K562 (cell line): ENCODE results near the gene JKAMP. TPM values are rescaled to one million over a fixed set of nuclear protein-coding genes. Genes with fewer than 3 reads are reported as not detected.

Experiments used
- ATAC-seq: fragments of 200-7000 bp; cut with Tn5 transposase; 3 replicates; pipeline ENCODE4 v1.9.1; 2020; ENCODE audit warnings: moderate library complexity
- BruUV-seq: library from RNA; stranded (reverse); fragments of 400-500 nt; replicated peaks from 2 replicates; lab custom pipeline; 2021; lab: Mats Ljungman, UMichigan
- CTCF ChIA-PET: fragments of 300-600 bp; formaldehyde crosslinking; extraction: SDS; loops from one replicate; lab custom pipeline; 2021; ENCODE audit warnings: low intra/inter-chr PET ratio; lab: Yijun Ruan, JAX
- POLR2A ChIA-PET: fragments of 300-600, 350-650 bp; sonication (Branson Sonifier 250); formaldehyde crosslinking; extraction: SDS; loops from one replicate; lab custom pipeline; 2021; ENCODE audit warnings: antibody characterized with exemption, inconsistent platforms; lab: Yijun Ruan, JAX
- DNase-seq, 4 experiments: peaks; one replicate each; pipeline versions ENCODE4 v3.0.0 to v3.0.0-alpha.2; 2011 to 2018; ENCODE audit warnings: low spot score in 3 of 4, mixed read lengths in 3 of 4; ENCODE audit errors: extremely low read depth in 1 of 4
- FAIRE-seq: peaks from 2 replicates; lab custom pipeline; 2011; peaks lifted over from hg19 to GRCh38; lab: Jason Lieb, UNC
- H2AFZ ChIP-seq: 2 replicates; pipeline ENCODE4 v1.6.0; 2011; ENCODE audit warnings: low read depth, low read length, control low read depth, inconsistent platforms
- H3K27ac ChIP-seq: fragments of 200-600 bp; 3 replicates; pipeline ENCODE4 v1.8.0; 2011; ENCODE audit warnings: low read depth, mild to moderate bottlenecking, control low read depth, inconsistent platforms, low read length, moderate library complexity, mixed read lengths; ENCODE audit errors: extremely low read depth
- H3K27me3 ChIP-seq, 2 experiments: fragments of 300-600 bp in 1 of 2; 2 replicates in 1 of 2; 3 replicates in 1 of 2; pipeline versions ENCODE4 v1.6.0 to v1.8.0; 2011; ENCODE audit warnings: inconsistent platforms in 2 of 2, low read length in 2 of 2, mild to moderate bottlenecking in 1 of 2, mixed read lengths in 1 of 2, moderate library complexity in 1 of 2; ENCODE audit not compliant: control insufficient read depth in 2 of 2, insufficient read depth in 2 of 2
- H3K36me3 ChIP-seq: fragments of 300-600 bp; 3 replicates; pipeline ENCODE4 v1.8.0; 2011; ENCODE audit warnings: mild to moderate bottlenecking, low read length, inconsistent platforms; ENCODE audit not compliant: control insufficient read depth, insufficient read depth
- H3K4me1 ChIP-seq, 2 experiments: fragments of 200-600 bp in 1 of 2; replicated peaks in 1 of 2; 2 replicates in 1 of 2; 3 replicates in 1 of 2; pipeline versions ENCODE4 v1.5.1 to v1.8.0; 2011; ENCODE audit warnings: inconsistent platforms in 2 of 2, low read length in 2 of 2, mild to moderate bottlenecking in 1 of 2, mixed read lengths in 1 of 2, moderate library complexity in 1 of 2; ENCODE audit not compliant: control insufficient read depth in 2 of 2, insufficient read depth in 2 of 2
- H3K4me2 ChIP-seq: 2 replicates; pipeline ENCODE4 v1.6.1; 2011; ENCODE audit warnings: low read length, control low read depth, inconsistent platforms, mixed read lengths; ENCODE audit not compliant: insufficient read depth
- H3K4me3 ChIP-seq: fragments of 200-600 bp; sonication (generic), shearing (Covaris generic); 2 replicates; pipeline ENCODE4 v1.5.1; 2016; ENCODE audit warnings: control low read depth, inconsistent platforms
- H3K79me2 ChIP-seq: fragments of 200-600 bp; 3 replicates; pipeline ENCODE4 v1.8.0; 2011; ENCODE audit warnings: low read length, inconsistent platforms; ENCODE audit not compliant: control insufficient read depth, insufficient read depth
- H3K9ac ChIP-seq, 2 experiments: 2 replicates each; pipeline versions ENCODE4 v1.6.0 to v1.6.1; 2011; ENCODE audit warnings: low read depth in 2 of 2, low read length in 2 of 2, control low read depth in 1 of 2, inconsistent platforms in 1 of 2, mild to moderate bottlenecking in 1 of 2, mixed read lengths in 1 of 2; ENCODE audit not compliant: insufficient read depth in 1 of 2
- H3K9me1 ChIP-seq: one replicate; pipeline ENCODE4 v1.6.0; 2011; ENCODE audit warnings: inconsistent platforms, mild to moderate bottlenecking, low read length, moderate library complexity; ENCODE audit not compliant: control insufficient read depth, insufficient read depth
- H3K9me3 ChIP-seq: replicated peaks from 2 replicates; pipeline ENCODE4 v1.5.1; 2011; ENCODE audit warnings: low read depth, low read length, inconsistent platforms; ENCODE audit not compliant: control insufficient read depth, insufficient read depth
- H4K20me1 ChIP-seq: replicated peaks from 2 replicates; pipeline ENCODE4 v1.6.1; 2011; ENCODE audit warnings: low read length, inconsistent platforms, mixed read lengths; ENCODE audit not compliant: control insufficient read depth, insufficient read depth
- E2F5 ChIP-seq: sonication (generic); formaldehyde crosslinking; IDR thresholded peaks from 2 replicates; pipeline ENCODE4 v1.8.0; 2022; ENCODE audit warnings: mild to moderate bottlenecking, missing genetic modification reagents
- JUN ChIP-seq, 2 experiments: sonication (generic) in 1 of 2; formaldehyde crosslinking in 1 of 2; IDR thresholded peaks; 2 replicates each; pipeline versions ENCODE4 v1.6.1 to v1.8.0; 2012 to 2022; ENCODE audit warnings: borderline replicate concordance in 2 of 2, mild to moderate bottlenecking in 2 of 2, improper control_type of control experiment in 1 of 2, low read depth in 1 of 2, low read length in 1 of 2, missing genetic modification reagents in 1 of 2
- NCOA1 ChIP-seq: fragments of 450-650 bp; IDR thresholded peaks from 2 replicates; pipeline ENCODE4 v1.6.1; 2016; ENCODE audit warnings: low read depth
- NFIC ChIP-seq: fragments of 450-650 bp; IDR thresholded peaks from 2 replicates; pipeline ENCODE4 v1.6.1; 2017; ENCODE audit warnings: mild to moderate bottlenecking, inconsistent platforms
- RAD21 ChIP-seq, 2 experiments: fragments of 250-450 bp in 1 of 2; fragments of 450-650 bp in 1 of 2; sonication (Bioruptor Pico) in 1 of 2; formaldehyde crosslinking in 1 of 2; IDR thresholded peaks in 1 of 2; conservative IDR thresholded peaks in 1 of 2; 2 replicates each; pipeline versions ENCODE4 v1.4.0 to v1.8.0; 2020 to 2022; ENCODE audit warnings: mild to moderate bottlenecking in 2 of 2, moderate library complexity in 1 of 2
- ZNF717 ChIP-seq: fragments of 250-450 bp; sonication (Bioruptor Pico); IDR thresholded peaks from 2 replicates; pipeline ENCODE4 v1.5.0; 2021
- WGBS: fragments of 100-300 bp; shearing (Covaris generic); methylation state at CpG from one replicate; pipeline ENCODE4 v1.1.6; 2016; ENCODE audit warnings: low coverage, mixed read lengths; ENCODE audit not compliant: insufficient coverage; ENCODE audit errors: missing lambda C conversion rate; 5-methylcytosine and 5-hydroxymethylcytosine counted together
- in situ Hi-C: fragments of 300-500 bp; cut with MboI; formaldehyde crosslinking; loops from 4 replicates; pipeline ENCODE4 v1.15.0; 2018; ENCODE audit warnings: inconsistent platforms, mixed read lengths
- intact Hi-C: fragments of 100-400 bp; cut with micrococcal nuclease; formaldehyde crosslinking; loops from 2 replicates; pipeline ENCODE4 v1.14.2; 2022
- polyA plus RNA-seq, 8 experiments: library from polyadenylated mRNA; depleted of rRNA in 4 of 8; stranded (reverse) in 5 of 8; unstranded in 3 of 8; fragments of >200 nt; fragmentation: Nextera tagmentation in 2 of 8; fragmentation: Illumina TruSeq in 1 of 8; extraction: Ambion mirVana in 2 of 8; extraction: Trizol in 1 of 8; gene quantifications; 2 replicates each; pipeline versions ENCODE4 v1.2.1 to v1.2.3, GENCODE V29; 2011 to 2014; ENCODE audit warnings: inconsistent platforms in 1 of 8, missing spikeins in 1 of 8
- total RNA-seq, 7 experiments: library from RNA; depleted of rRNA in 6 of 7; stranded (reverse); fragments of >200 nt in 6 of 7; fragmentation: Illumina TruSeq in 2 of 7; extraction: Trizol in 2 of 7; gene quantifications; 2 replicates each; pipeline versions ENCODE4 v1.2.1 to v1.2.3, GENCODE V29; 2011 to 2021; ENCODE audit warnings: low replicate concordance in 1 of 7
- TF ChIP-seq, protein P1 (sequence below): fragments of 450-650 bp; formaldehyde crosslinking; IDR thresholded peaks from 2 replicates; pipeline ENCODE4 v1.4.0; 2020; ENCODE audit warnings: mild to moderate bottlenecking
- TF ChIP-seq, protein P2 (sequence below), 3 experiments: IDR thresholded peaks in 2 of 3; conservative IDR thresholded peaks in 1 of 3; 2 replicates each; pipeline ENCODE4 v1.5.1; 2011 to 2012; ENCODE audit warnings: low read length in 3 of 3, mild to moderate bottlenecking in 3 of 3, control low read depth in 2 of 3, improper control_type of control experiment in 1 of 3, inconsistent platforms in 1 of 3, low read depth in 1 of 3, mixed read lengths in 1 of 3, moderate library complexity in 1 of 3; ENCODE audit not compliant: insufficient read depth in 2 of 3
- TF ChIP-seq, protein P3 (sequence below): sonication (generic); IDR thresholded peaks from 2 replicates; pipeline ENCODE4 v1.6.1; 2016

The JKAMP gene
- total and polyA plus RNA-seq, 9 of the 15 experiments (the other 6 are each of a cell fraction or from before 2014, with no cell fraction given), result 19.3 to 119 (median 33.8) TPM

GRCh38 chr14:59510966-59511365 is 26.6 kb downstream of the JKAMP start (continued):
- TF ChIP-seq ZNF717 (CRISPR knock-in tag), result no peak
- TF ChIP-seq, protein P1, sequence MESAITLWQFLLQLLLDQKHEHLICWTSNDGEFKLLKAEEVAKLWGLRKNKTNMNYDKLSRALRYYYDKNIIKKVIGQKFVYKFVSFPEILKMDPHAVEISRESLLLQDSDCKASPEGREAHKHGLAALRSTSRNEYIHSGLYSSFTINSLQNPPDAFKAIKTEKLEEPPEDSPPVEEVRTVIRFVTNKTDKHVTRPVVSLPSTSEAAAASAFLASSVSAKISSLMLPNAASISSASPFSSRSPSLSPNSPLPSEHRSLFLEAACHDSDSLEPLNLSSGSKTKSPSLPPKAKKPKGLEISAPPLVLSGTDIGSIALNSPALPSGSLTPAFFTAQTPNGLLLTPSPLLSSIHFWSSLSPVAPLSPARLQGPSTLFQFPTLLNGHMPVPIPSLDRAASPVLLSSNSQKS (CRISPR knock-in tag), result no peak

- no peak overlapping the region for H3K27ac ChIP-seq
- TF ChIP-seq NFIC (no peak), JUN (IDR thresholded peaks at IDR 0.05; ENCODE audit: borderline replicate concordance, low read depth, low read length) (no peak), JUN (CRISPR knock-in tag; IDR thresholded peaks at IDR 0.05; ENCODE audit: borderline replicate concordance) (no peak), E2F5 (CRISPR knock-in tag) (no peak), NCOA1 (no peak), RAD21 (CRISPR knock-in tag; conservative IDR thresholded peaks at IDR 0.05 in 1 of 2, IDR thresholded peaks at IDR 0.05 in 1 of 2) (peak in 1 of 2 experiments; percentile 18; a peak in 1 of 4 replicates)
- TF ChIP-seq, protein P2, sequence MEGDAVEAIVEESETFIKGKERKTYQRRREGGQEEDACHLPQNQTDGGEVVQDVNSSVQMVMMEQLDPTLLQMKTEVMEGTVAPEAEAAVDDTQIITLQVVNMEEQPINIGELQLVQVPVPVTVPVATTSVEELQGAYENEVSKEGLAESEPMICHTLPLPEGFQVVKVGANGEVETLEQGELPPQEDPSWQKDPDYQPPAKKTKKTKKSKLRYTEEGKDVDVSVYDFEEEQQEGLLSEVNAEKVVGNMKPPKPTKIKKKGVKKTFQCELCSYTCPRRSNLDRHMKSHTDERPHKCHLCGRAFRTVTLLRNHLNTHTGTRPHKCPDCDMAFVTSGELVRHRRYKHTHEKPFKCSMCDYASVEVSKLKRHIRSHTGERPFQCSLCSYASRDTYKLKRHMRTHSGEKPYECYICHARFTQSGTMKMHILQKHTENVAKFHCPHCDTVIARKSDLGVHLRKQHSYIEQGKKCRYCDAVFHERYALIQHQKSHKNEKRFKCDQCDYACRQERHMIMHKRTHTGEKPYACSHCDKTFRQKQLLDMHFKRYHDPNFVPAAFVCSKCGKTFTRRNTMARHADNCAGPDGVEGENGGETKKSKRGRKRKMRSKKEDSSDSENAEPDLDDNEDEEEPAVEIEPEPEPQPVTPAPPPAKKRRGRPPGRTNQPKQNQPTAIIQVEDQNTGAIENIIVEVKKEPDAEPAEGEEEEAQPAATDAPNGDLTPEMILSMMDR (IDR thresholded peaks at IDR 0.05 in 2 of 3, conservative IDR thresholded peaks at IDR 0.05 in 1 of 3; ENCODE audit: insufficient read depth in 2 of 3, low read depth in 1 of 3, low read length in 3 of 3), result peak; percentile 26 to 49 (median 40); a peak in 5 of 6 replicates
- TF ChIP-seq, protein P3, sequence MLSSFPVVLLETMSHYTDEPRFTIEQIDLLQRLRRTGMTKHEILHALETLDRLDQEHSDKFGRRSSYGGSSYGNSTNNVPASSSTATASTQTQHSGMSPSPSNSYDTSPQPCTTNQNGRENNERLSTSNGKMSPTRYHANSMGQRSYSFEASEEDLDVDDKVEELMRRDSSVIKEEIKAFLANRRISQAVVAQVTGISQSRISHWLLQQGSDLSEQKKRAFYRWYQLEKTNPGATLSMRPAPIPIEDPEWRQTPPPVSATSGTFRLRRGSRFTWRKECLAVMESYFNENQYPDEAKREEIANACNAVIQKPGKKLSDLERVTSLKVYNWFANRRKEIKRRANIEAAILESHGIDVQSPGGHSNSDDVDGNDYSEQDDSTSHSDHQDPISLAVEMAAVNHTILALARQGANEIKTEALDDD, result no peak
- TF ChIP-seq, all 486 proteins: peak for 2
- CTCF ChIA-PET, result no interaction called here
- intact Hi-C loops, result no loop called here
- POLR2A ChIA-PET, result no interaction called here
- Histone ChIP-seq H3K4me2 (no peak overlapping the region), H2AFZ (no peak overlapping the region), H3K9me3 (no peaks in the 10 kb centered on the region), H3K36me3 (no peaks in the 10 kb centered on the region), H3K79me2 (no peaks in the 10 kb centered on the region), H3K9me1 (no peaks in the 10 kb centered on the region), H3K9ac (no peak overlapping the region), H3K4me3 (no peak overlapping the region), H3K4me1 (no peaks in the 10 kb centered on the region), H4K20me1 (no peaks in the 10 kb centered on the region), H3K27me3 (no peaks in the 10 kb centered on the region)
- FAIRE-seq (no peak), ATAC-seq (peak; percentile 71; the same call in 2 of the 3 replicates), DNase-seq (peak in 2 of 4 experiments; percentile 9 to 27)
- WGBS, result 0% methylated on average over 4 of the region's 4 CpGs
- BruUV-seq, result no TSS peak
- in situ Hi-C loops, result no loop called here
These were observed 27.7 kb downstream of the JKAMP start for GRCh38 chr14:59511916-59512575.
